Measurements from ENCODE around the gene ROR2. TPM values are rescaled to one million over a fixed set of nuclear protein-coding genes. Genes with fewer than 3 reads are reported as not detected.

ROR2 gene
- total RNA-seq, 1 donor from 2014 or later: 18.6 TPM

DNA sequence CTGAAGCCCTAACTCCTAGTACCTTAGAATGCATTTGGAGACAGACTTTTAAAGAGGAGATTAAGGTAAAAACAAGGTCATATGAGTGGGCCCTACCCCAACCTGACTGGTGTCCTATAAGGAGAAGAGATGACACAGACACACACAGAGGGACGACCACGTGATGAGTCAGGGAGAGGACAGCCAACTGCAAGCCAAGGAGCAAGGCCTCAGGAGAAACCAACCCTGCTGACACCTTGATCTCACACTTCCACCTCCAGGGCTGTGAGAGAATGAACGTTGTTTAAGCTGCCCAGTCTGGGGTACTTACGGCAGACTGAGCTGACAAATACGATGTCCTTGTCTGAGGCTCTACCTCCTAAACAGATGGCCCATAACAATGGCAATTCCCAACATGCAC, 93.6 kb downstream of the ROR2 start:
- Mint-ChIP-seq H3K27me3 (ENCODE audit: low read depth) (no peaks in the 10 kb centered on the region), H3K4me1 (ENCODE audit: low read depth) (peaks cover 36% of the 10 kb centered on the region), H3K9me3 (ENCODE audit: low read depth) (no peaks in the 10 kb centered on the region), H3K27ac (ENCODE audit: unreplicated experiment) (peak overlapping the region; percentile 93), H3K4me3 (ENCODE audit: unreplicated experiment) (no peak overlapping the region), H3K36me3 (ENCODE audit: low read depth) (peaks cover 1% of the 10 kb centered on the region)
- no peak for DNase-seq (ENCODE audit: low spot score)
- TF ChIP-seq, protein P1, sequence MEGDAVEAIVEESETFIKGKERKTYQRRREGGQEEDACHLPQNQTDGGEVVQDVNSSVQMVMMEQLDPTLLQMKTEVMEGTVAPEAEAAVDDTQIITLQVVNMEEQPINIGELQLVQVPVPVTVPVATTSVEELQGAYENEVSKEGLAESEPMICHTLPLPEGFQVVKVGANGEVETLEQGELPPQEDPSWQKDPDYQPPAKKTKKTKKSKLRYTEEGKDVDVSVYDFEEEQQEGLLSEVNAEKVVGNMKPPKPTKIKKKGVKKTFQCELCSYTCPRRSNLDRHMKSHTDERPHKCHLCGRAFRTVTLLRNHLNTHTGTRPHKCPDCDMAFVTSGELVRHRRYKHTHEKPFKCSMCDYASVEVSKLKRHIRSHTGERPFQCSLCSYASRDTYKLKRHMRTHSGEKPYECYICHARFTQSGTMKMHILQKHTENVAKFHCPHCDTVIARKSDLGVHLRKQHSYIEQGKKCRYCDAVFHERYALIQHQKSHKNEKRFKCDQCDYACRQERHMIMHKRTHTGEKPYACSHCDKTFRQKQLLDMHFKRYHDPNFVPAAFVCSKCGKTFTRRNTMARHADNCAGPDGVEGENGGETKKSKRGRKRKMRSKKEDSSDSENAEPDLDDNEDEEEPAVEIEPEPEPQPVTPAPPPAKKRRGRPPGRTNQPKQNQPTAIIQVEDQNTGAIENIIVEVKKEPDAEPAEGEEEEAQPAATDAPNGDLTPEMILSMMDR (IDR thresholded peaks at IDR 0.05): no peak

DNA sequence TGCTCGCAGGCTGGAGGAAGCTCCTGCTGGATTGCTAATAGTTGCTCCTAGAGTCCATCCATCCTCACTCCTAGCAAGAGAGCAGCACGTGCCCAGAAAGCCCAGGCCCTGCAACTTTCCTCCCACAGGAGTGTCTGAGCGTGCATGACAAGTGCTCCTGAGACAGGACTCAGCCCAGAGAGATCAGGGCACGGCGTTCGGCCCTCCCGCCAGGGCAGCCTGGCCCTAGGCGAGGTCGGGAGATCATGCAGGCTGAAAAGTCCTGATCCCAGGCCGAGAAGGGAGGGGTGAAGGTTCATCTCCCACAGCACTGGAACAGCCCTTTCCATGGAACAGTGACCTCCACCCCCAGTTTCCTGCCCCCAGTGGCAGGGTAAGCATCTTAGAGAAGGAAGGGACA, 94.8 kb downstream of the ROR2 start:
- TF ChIP-seq, protein P1 (IDR thresholded peaks at IDR 0.05): no peak
- peaks cover 1% of the 10 kb centered on the region for H3K36me3 Mint-ChIP-seq (ENCODE audit: low read depth)
- H3K4me1 Mint-ChIP-seq (ENCODE audit: low read depth): peaks cover 36% of the 10 kb centered on the region
- no peak for DNase-seq (ENCODE audit: low spot score)
- H3K9me3 Mint-ChIP-seq (ENCODE audit: low read depth): no peaks in the 10 kb centered on the region
- H3K27me3 Mint-ChIP-seq (ENCODE audit: low read depth): no peaks in the 10 kb centered on the region
- no peak overlapping the region for H3K4me3 Mint-ChIP-seq (ENCODE audit: unreplicated experiment)
- H3K27ac Mint-ChIP-seq (ENCODE audit: unreplicated experiment): no peak overlapping the region

DNA sequence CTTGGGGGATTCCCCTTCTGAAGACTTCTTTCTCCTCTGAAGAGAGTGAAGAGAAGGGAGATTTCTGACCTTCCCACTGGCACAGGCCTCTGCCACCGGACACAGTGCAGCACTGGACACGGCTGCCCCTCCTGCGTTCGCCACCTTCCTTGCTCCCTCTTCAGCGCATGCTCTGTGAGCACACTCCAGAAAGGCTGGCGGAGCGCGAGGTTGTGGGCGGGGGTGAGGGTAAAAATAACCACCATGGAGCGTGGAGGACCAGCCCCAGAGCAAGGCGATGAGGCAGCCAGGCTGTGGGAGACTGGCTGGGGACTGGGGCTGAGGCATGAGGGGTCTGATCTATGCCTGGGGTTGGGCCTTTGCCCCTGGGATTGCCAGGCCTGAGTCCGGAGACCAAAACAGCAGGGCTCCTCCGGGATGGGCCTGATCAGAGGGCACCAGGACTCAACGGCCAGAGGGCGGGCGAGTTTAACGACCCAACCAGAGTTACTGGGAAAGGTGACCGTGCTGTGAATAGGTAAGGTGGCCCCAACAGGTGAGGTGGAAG, 97.2 kb downstream of the ROR2 start:
- TF ChIP-seq, protein P1 (IDR thresholded peaks at IDR 0.05): no peak
- Mint-ChIP-seq H3K4me3 (ENCODE audit: unreplicated experiment) (no peak overlapping the region), H3K9me3 (ENCODE audit: low read depth) (no peaks in the 10 kb centered on the region), H3K4me1 (ENCODE audit: low read depth) (peaks cover 29% of the 10 kb centered on the region), H3K27ac (ENCODE audit: unreplicated experiment) (peak overlapping the region; percentile 12), H3K27me3 (ENCODE audit: low read depth) (no peaks in the 10 kb centered on the region), H3K36me3 (ENCODE audit: low read depth) (no peaks in the 10 kb centered on the region)
- no peak for DNase-seq (ENCODE audit: low spot score)

DNA sequence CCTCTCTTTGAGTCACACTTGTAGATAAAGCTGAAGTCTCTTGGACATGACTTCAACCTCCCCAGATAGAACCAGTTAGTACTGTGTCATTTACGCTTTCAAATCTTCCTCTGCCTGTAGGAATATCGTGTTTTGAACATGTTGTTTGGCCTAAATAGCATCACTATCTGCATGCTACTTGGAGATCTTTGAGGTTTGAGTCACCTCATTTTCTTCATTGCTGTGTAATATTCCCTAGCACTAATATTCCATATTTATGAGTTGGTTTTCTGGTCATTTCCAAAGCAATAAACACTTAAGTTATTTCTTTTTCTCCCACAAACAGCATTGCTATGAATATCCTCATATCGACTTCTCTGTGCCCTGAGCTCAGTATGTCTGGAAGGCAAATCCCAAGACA, 100.3 kb downstream of the ROR2 start:
- DNase-seq (ENCODE audit: low spot score): no peak
- Mint-ChIP-seq H3K4me3 (ENCODE audit: unreplicated experiment) (no peak overlapping the region), H3K9me3 (ENCODE audit: low read depth) (no peaks in the 10 kb centered on the region), H3K36me3 (ENCODE audit: low read depth) (no peaks in the 10 kb centered on the region), H3K4me1 (ENCODE audit: low read depth) (peaks cover 14% of the 10 kb centered on the region), H3K27ac (ENCODE audit: unreplicated experiment) (no peak overlapping the region), H3K27me3 (ENCODE audit: low read depth) (no peaks in the 10 kb centered on the region)
- TF ChIP-seq, protein P1 (IDR thresholded peaks at IDR 0.05): no peak

DNA sequence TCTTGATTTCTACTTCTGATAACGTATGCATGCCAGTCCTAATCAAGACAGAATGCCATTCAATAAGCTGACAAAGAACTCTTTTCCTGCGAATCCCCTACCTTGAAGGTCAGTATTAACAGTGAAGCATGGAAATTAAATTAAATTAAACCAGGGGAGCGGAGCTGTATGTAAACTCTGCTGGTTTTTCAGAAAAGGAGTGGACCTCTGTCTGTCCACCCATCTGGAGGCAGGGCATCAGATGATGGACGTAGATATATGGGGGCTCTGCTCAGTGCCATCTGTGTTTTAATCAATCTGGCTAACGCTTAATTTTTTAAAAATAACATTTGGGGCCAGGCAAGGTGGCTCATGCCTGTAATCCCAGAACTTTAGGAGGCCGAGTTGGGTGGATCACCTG, 101.9 kb downstream of the ROR2 start:
- Mint-ChIP-seq H3K4me3 (ENCODE audit: unreplicated experiment) (no peak overlapping the region), H3K36me3 (ENCODE audit: low read depth) (no peaks in the 10 kb centered on the region), H3K27me3 (ENCODE audit: low read depth) (no peaks in the 10 kb centered on the region), H3K4me1 (ENCODE audit: low read depth) (peaks cover 29% of the 10 kb centered on the region), H3K27ac (ENCODE audit: unreplicated experiment) (no peak overlapping the region), H3K9me3 (ENCODE audit: low read depth) (no peaks in the 10 kb centered on the region)
- TF ChIP-seq, protein P1 (IDR thresholded peaks at IDR 0.05): no peak
- DNase-seq (ENCODE audit: low spot score): no peak

All from chondrocyte (in vitro differentiated cells).